ENCODE results near the gene KLK3. TPM values are rescaled to one million over a fixed set of nuclear protein-coding genes. Genes with fewer than 3 reads are reported as not detected.

Gene KLK3
- total and polyA plus RNA-seq, 2 of the 8 experiments (the other 6 are each of a cell fraction or from before 2014, with no cell fraction given), result 0.08 TPM; not detected in 1

GRCh38 chr19:50861010-50861409 lies 6.3 kb downstream of the KLK3 start:
- Histone ChIP-seq H4K20me1 (replicated peaks in 1 of 2; ENCODE audit: control insufficient read depth in 1 of 2, insufficient read depth in 2 of 2, low read length in 2 of 2) (no peaks in the 10 kb centered on the region), H2BK120ac (replicated peaks; ENCODE audit: low read depth, low read length) (no peak overlapping the region), H2BK5ac (ENCODE audit: low read depth, low read length) (no peak overlapping the region), H3K4me1 (replicated peaks in 1 of 4; ENCODE audit: control insufficient read depth in 3 of 4, insufficient read depth in 4 of 4, low read length in 3 of 4) (peaks cover 0 to 14% (median 6%) of the 10 kb centered on the region in 4 experiments; a peak in 5 of 7 replicates), H3K9me3 (ENCODE audit: insufficient read depth in 2 of 2, low read depth in 1 of 2, low read length in 1 of 2) (peaks cover 0 to 4% of the 10 kb centered on the region in 2 experiments; a peak in 2 of 4 replicates), H2AK5ac (ENCODE audit: low read depth, low read length) (no peak overlapping the region), H3K4ac (replicated peaks; ENCODE audit: insufficient read length, low read depth, low read length) (no peak overlapping the region), H3K23me2 (ENCODE audit: low read depth, low read length) (no peaks in the 10 kb centered on the region), H3K27ac (ENCODE audit: low read depth, low read length) (no peak overlapping the region), H4K91ac (replicated peaks; ENCODE audit: insufficient read length, low read length) (no peak overlapping the region), H2AFZ (ENCODE audit: low read length) (no peak overlapping the region), H3K36me3 (ENCODE audit: control insufficient read depth in 2 of 4, insufficient read depth in 4 of 4, low read length in 3 of 4) (no peaks in the 10 kb centered on the region), H3K56ac (replicated peaks; ENCODE audit: insufficient read length, low read depth, low read length) (no peak overlapping the region), H3K14ac (ENCODE audit: insufficient read length) (no peak overlapping the region), H2BK12ac (ENCODE audit: low read depth, low read length) (no peak overlapping the region), H3K4me2 (ENCODE audit: insufficient read depth in 1 of 2, low read depth in 2 of 2, low read length in 2 of 2) (no peak overlapping the region), H2BK15ac (ENCODE audit: low read length) (no peak overlapping the region), H3K9ac (replicated peaks in 1 of 4; ENCODE audit: extremely low read depth in 1 of 4, low read depth in 3 of 4, low read length in 3 of 4) (no peak overlapping the region), H4K5ac (ENCODE audit: insufficient read length, low read depth, low read length) (no peak overlapping the region), H3K18ac (ENCODE audit: extremely low read depth, low read length) (no peak overlapping the region), H3K4me3 (ENCODE audit: extremely low read depth in 1 of 4, insufficient read depth in 2 of 4, low read depth in 3 of 4, low read length in 4 of 4) (no peak overlapping the region), H3K79me1 (ENCODE audit: low read depth, low read length) (no peaks in the 10 kb centered on the region), H3K27me3 (replicated peaks in 1 of 4; ENCODE audit: control insufficient read depth in 3 of 4, extremely low read depth in 1 of 4, insufficient read depth in 3 of 4, low read length in 3 of 4) (no peaks in the 10 kb centered on the region), H4K8ac (ENCODE audit: extremely low read depth, insufficient read depth, low read length) (no peak overlapping the region), H2BK20ac (ENCODE audit: low read length) (no peak overlapping the region), H3K79me2 (ENCODE audit: control insufficient read depth in 1 of 2, insufficient read depth in 2 of 2, low read length in 2 of 2) (no peaks in the 10 kb centered on the region), H3K23ac (ENCODE audit: insufficient read length) (no peak overlapping the region)
- 86% methylated on average over 5 of the region's 5 CpGs; no CpG with 5 or more reads in 1 of the 2 experiments for WGBS, 2 experiments (ENCODE audit: extremely low coverage in 1 of 2, insufficient coverage in 1 of 2, insufficient read length in 1 of 2, insufficient replicate concordance in 2 of 2, low coverage in 1 of 2, low lambda C conversion rate in 2 of 2, missing lambda C conversion rate in 1 of 2)
- DNase-seq (ENCODE audit: low read depth in 1 of 2, low spot score in 2 of 2), result no peak
- CTCF ChIA-PET (ENCODE audit: partially characterized antibody), result interaction anchor here (1.4 to 1.5 kb wide), 3 partner anchors 9 to 17 kb away, joined by 3 to 5 read pairs (median 3); no protein-coding TSS in a partner anchor
- TF ChIP-seq CHD1 (IDR thresholded peaks at IDR 0.05; ENCODE audit: low read depth, low read length) (no peak), JUND (IDR thresholded peaks at IDR 0.05; ENCODE audit: low read length) (no peak), GTF2F1 (IDR thresholded peaks at IDR 0.05; ENCODE audit: borderline replicate concordance, low read depth, low read length) (no peak), KDM5A (IDR thresholded peaks at IDR 0.05; ENCODE audit: low read length) (no peak), EGR1 (IDR thresholded peaks at IDR 0.05; ENCODE audit: borderline replicate concordance, low read depth, low read length) (no peak), POLR2AphosphoS5 (IDR thresholded peaks at IDR 0.05; ENCODE audit: low read depth, low read length) (no peak)
- no peak for FAIRE-seq
- POLR2A ChIA-PET (ENCODE audit: partially characterized antibody), result interaction anchor here (1.1 kb wide), 1 partner anchor 58 kb away, joined by 3 read pairs; no protein-coding TSS in a partner anchor

All from H1 (cell line).